GM19397 (cell line): ENCODE data around the gene PRSS27.
A peak's percentile ranks its signal among the peaks of the same experiment; 100 is the strongest.

Source experiments
- ATAC-seq: cut with Tn5 transposase; IDR thresholded peaks from one replicate; pipeline ENCODE4 v1.9.1; 2021; ENCODE audit warnings: mild to moderate bottlenecking, moderate library complexity; ENCODE audit not compliant: unreplicated experiment

The PRSS27 gene

DNA sequence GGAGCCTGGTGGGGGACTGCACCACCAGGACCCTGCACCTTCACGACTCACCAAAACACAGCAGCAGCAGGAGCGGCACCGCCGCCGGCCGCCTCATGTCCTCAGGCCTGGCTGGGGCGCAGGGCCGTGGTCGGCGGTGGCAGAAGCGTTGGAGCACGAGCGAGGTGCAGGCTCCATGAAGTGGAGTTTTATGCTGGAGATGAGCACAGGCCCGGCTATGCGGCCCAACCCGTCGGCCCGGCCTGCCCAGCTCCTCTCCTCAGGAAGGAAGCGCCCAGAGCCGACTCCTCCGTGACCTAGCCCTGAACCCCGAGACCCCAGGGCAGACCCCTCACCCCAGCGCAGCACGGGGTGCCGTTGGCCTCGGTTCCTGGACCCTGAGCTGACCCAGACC, at the start of gene PRSS27:
Gene PRSS27, minus strand, starts transcription at position 161 of the 394 bp plus-strand sequence. Its CDS starts 64 bp downstream, at position 97.
- ATAC-seq: no peak

- ATAC-seq: no peak
Observed at GRCh38 chr16:2769675-2770056, 49.6 kb upstream of the PRSS27 start.

DNA sequence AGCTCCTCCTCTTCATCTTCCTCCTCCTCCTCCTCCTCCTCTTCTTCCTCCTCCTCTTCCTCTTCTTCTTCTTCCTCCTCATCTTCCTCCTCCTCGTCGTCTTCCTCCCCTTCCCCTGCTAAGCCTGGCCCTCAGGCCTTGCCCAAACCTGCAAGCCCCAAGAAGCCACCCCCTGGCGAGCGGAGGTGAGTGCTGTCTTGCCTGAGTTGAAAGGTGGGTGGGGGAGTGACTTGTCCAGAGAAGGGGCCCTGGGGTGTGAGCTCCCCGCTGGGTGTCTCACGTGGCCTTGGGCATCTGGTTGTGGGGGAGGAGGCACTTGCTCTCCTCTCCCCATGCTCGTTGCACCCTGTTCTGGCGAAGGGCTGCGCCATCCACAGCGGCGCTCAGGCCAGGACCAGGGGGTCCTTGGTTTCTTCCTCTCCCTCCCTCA, 49.1 kb upstream of the PRSS27 start:
- ATAC-seq: no peak

DNA sequence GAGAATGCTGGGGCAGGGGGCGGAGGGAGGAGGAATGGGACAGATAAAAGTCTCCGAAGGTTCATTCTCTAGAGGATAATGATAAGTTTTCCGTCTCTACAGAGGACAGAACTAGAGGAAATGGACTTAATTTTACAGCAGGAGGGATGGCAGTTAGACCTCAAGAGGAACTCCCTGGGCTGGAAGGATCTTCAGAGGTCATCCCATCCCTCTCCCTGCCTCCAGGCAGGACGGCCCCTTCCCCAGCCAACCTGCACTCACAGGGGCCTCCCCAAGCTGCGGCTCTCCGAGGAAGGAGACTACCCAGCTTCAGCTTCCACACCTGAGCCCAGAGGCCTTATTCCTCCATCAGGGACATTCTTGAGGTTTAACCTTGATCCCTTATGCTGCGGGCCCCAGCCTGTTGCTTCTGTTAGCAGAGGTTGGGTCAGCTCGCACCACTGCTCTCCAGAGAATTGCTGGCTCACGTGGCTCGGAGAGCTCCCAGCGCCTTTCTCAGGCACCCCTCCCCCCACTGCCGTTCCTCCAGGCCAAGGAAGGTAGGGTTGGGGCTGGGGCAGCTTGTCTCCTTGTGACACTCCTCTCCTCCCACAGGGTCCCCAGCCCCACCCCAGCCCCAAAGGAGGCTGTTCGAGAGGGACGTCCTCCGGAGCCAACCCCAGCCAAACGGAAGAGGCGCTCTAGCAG, 48.5 kb upstream of the PRSS27 start:
- no peak for ATAC-seq

- no peak for ATAC-seq
Observed at GRCh38 chr16:2767891-2768290, 47.9 kb upstream of the PRSS27 start.

DNA sequence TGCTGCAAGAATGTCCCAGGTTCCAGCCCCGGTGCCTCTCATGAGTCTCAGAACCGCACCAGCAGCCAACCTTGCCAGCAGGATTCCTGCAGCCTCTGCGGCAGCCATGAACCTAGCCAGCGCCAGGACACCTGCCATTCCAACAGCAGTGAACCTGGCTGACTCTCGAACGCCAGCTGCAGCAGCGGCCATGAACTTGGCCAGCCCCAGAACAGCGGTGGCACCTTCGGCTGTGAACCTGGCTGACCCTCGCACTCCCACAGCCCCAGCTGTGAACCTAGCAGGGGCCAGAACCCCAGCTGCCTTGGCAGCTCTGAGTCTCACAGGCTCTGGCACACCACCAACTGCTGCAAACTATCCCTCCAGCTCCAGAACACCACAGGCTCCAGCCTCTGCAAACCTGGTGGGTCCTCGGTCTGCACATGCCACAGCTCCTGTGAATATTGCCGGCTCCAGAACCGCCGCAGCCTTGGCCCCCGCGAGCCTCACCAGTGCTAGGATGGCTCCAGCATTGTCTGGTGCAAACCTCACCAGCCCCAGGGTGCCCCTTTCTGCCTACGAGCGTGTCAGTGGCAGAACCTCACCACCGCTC, 47.2 kb upstream of the PRSS27 start:
- ATAC-seq: no peak

DNA sequence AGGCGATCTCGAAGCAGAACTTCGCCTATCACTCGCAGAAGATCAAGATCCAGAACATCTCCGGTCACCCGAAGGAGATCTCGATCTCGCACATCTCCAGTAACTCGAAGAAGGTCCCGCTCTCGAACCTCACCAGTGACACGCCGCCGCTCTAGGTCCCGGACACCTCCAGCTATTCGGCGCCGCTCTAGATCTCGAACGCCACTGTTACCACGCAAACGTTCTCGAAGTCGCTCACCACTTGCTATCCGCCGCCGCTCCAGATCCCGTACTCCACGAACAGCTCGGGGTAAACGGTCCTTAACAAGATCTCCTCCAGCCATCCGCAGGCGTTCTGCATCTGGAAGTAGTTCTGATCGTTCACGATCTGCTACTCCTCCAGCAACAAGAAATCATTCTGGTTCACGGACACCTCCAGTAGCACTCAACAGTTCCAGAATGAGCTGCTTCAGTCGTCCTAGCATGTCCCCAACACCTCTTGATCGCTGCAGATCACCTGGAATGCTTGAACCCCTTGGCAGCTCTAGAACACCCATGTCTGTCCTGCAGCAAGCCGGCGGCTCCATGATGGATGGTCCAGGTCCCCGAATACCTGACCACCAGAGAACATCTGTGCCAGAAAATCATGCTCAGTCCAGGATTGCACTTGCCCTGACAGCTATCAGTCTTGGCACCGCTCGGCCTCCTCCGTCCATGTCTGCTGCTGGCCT, 46.6 kb upstream of the PRSS27 start:
- no peak for ATAC-seq

- ATAC-seq: no peak
Observed at GRCh38 chr16:2765462-2766404, 45.7 kb upstream of the PRSS27 start.

- ATAC-seq: no peak
Observed at GRCh38 chr16:2764718-2765117, 44.7 kb upstream of the PRSS27 start.

GRCh38 chr16:2763173-2763572, 43.1 kb upstream of the PRSS27 start:
- ATAC-seq: no peak

DNA sequence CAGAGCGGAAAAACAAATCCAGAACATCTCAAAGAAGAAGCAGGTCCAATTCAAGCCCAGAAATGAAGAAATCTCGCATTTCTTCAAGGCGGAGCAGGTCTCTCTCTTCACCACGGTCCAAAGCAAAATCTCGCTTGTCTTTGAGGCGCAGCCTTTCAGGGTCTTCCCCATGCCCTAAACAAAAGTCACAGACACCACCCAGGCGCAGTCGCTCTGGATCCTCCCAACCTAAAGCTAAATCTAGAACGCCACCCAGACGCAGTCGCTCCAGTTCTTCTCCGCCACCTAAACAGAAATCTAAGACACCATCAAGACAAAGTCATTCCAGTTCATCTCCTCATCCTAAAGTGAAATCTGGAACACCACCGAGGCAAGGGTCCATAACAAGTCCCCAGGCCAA, 42.7 kb upstream of the PRSS27 start:
- no peak for ATAC-seq

- no peak for ATAC-seq
Observed at GRCh38 chr16:2761886-2762583, 42.0 kb upstream of the PRSS27 start.

DNA sequence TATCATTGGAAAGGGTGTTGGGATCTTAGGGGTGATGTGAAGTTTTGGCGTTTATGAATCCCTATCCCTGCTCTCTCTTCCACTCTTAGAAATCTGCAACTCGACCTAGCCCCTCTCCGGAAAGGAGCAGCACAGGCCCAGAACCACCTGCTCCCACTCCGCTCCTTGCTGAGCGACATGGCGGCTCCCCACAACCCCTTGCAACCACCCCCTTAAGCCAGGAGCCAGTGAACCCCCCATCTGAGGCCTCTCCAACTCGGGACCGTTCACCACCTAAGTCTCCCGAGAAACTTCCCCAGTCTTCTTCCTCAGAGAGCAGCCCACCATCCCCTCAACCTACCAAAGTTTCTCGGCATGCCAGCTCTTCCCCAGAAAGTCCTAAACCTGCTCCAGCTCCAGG, 41.4 kb upstream of the PRSS27 start:
- no peak for ATAC-seq

DNA sequence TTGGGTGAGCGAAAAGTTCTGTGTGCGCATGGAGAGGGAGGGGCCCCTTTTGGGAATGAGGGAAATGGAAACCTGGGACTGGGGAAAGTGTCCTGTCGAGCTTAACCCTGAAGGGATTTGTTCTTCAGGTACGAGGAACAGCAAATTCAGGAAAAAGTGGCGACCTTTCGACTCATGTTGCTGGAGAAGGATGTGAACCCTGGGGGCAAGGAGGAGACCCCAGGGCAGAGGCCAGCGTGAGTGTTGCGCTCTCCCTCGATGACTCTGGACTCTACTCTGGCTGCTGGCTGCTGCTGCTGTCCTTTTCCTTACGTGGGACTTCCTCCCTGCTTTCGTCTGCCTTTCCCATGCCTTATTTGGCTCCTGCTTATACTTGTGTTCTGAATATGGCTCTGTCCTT, 37.3 kb upstream of the PRSS27 start:
- ATAC-seq: no peak

GRCh38 chr16:2756288-2757015, 36.4 kb upstream of the PRSS27 start:
- no peak for ATAC-seq

DNA sequence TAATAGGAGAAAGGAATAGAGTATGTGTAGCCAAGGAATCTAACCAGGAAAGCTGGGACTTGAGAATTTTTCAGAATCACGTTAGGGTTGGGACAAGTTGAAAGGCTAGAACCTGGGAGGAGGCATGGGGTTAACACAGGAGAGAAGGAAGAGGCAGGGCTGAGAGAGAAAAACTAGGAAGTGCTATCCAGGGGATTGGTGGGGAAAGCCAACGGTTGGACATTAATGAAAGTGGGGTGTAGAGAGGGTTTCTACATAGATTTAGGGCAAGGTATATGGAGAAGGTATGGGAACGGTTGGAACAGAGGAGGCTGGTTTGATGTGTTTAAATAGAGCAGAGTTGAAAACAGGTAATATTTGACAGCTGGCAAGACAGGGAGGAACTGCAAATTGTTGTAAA, 35.1 kb upstream of the PRSS27 start:
- no peak for ATAC-seq

GRCh38 chr16:2753733-2754020, 33.7 kb upstream of the PRSS27 start:
- no peak for ATAC-seq

GRCh38 chr16:2752850-2753732, 33.1 kb upstream of the PRSS27 start:
- ATAC-seq: peak; percentile 38
